Ovary (tissue), 3 donors: ENCODE measurements around the gene GYS1.

Source experiments
- CTCF ChIP-seq, 3 donors: fragments of 450-650 bp in 2 of 3; fragments of 200-600 bp in 1 of 3; IDR thresholded peaks; one replicate each; pipeline versions ENCODE4 v1.5.1 to v1.8.0; 2016 to 2022; ENCODE audit warnings: antibody characterized with exemption in 3 of 3, mild to moderate bottlenecking in 1 of 3
- POLR2A ChIP-seq: fragments of 450-650 bp; IDR thresholded peaks from one replicate; pipeline ENCODE4 v1.6.1; 2017; ENCODE audit warnings: antibody characterized with exemption, mild to moderate bottlenecking, moderate library complexity
- donor health status: DM: no; HTN: no; CAD: no.

GRCh38 chr19:48955308-48955958 is 37.7 kb downstream of the GYS1 start:
- TF ChIP-seq POLR2A, result no peak
- no peak for TF ChIP-seq CTCF (IDR thresholded peaks at IDR 0.05)
